HG02678 (cell line): ENCODE results near the gene PLEKHG3.

ENCODE experiments used
- ATAC-seq: cut with Tn5 transposase; IDR thresholded peaks from one replicate; pipeline ENCODE4 v1.9.1; 2021; ENCODE audit warnings: mild to moderate bottlenecking, moderate library complexity; ENCODE audit not compliant: unreplicated experiment

The PLEKHG3 gene

GRCh38 chr14:64743061-64743460, 38.8 kb downstream of the PLEKHG3 start:
- no peak for ATAC-seq

- ATAC-seq, result no peak
These were observed 41.4 kb downstream of the PLEKHG3 start for GRCh38 chr14:64745511-64746091.

GRCh38 chr14:64746298-64747250, 42.4 kb downstream of the PLEKHG3 start:
- no peak for ATAC-seq

- no peak for ATAC-seq
These were observed 43.1 kb downstream of the PLEKHG3 start for GRCh38 chr14:64747327-64747726.

- no peak for ATAC-seq
These were observed 44.3 kb downstream of the PLEKHG3 start for GRCh38 chr14:64748521-64748920.

GRCh38 chr14:64748995-64749714, 44.9 kb downstream of the PLEKHG3 start:
- ATAC-seq, result no peak

- no peak for ATAC-seq
These were observed 48.7 kb downstream of the PLEKHG3 start for GRCh38 chr14:64752909-64753308.

GRCh38 chr14:64753374-64753773, 49.1 kb downstream of the PLEKHG3 start:
- ATAC-seq, result no peak

GRCh38 chr14:64753999-64754398, 49.8 kb downstream of the PLEKHG3 start:
- no peak for ATAC-seq

- ATAC-seq, result no peak
These were observed 50.5 kb downstream of the PLEKHG3 start for GRCh38 chr14:64754685-64755084.

- no peak for ATAC-seq
These were observed 51.6 kb downstream of the PLEKHG3 start for GRCh38 chr14:64755781-64756221.

GRCh38 chr14:64756712-64757111, 52.5 kb downstream of the PLEKHG3 start:
- no peak for ATAC-seq

- no peak for ATAC-seq
These were observed 53.4 kb downstream of the PLEKHG3 start for GRCh38 chr14:64757601-64758000.

GRCh38 chr14:64758025-64758521, 53.8 kb downstream of the PLEKHG3 start:
- no peak for ATAC-seq

- no peak for ATAC-seq
These were observed 54.7 kb downstream of the PLEKHG3 start for GRCh38 chr14:64758691-64759554.

GRCh38 chr14:64759555-64759938, 55.3 kb downstream of the PLEKHG3 start:
- no peak for ATAC-seq

GRCh38 chr14:64760146-64760755, 56.0 kb downstream of the PLEKHG3 start:
- no peak for ATAC-seq

GRCh38 chr14:64760916-64761315, 56.7 kb downstream of the PLEKHG3 start:
- ATAC-seq, result no peak

GRCh38 chr14:64761441-64762043, 57.3 kb downstream of the PLEKHG3 start:
- no peak for ATAC-seq
